ENCODE data around the gene ABHD5. TPM values are rescaled to one million over a fixed set of nuclear protein-coding genes. Genes with fewer than 3 reads are reported as not detected.
"Not testable (repeated sequence)": the region's sequence is repeated elsewhere in the genome, so short reads cannot be mapped to it uniquely, and the experiment has no call there.

Gene ABHD5
- 10 to 100 TPM; 13.0 to 13.9 TPM for total RNA-seq

- H3K27ac Mint-ChIP-seq, result peak within 1 kb of the TSS; percentile 92
- ChIA-PET POLR2A (no interaction called here), CTCF (interaction anchor here (0.7 to 1.3 kb wide), 3 partner anchors 180 to 362 kb away, joined by 3 read pairs; no protein-coding TSS in a partner anchor)
- H3K4me1 Mint-ChIP-seq, result peaks cover 34% of the 10 kb centered on the region
- H3K9me3 Mint-ChIP-seq, result no peaks in the 10 kb centered on the region
- H3K27me3 Mint-ChIP-seq, result peaks cover 8% of the 10 kb centered on the region
- DNase-seq, result peak; percentile 93
- peaks cover 4% of the 10 kb centered on the region for H3K36me3 Mint-ChIP-seq (ENCODE audit: low read depth)
- H3K4me3 Mint-ChIP-seq, result peak within 1 kb of the TSS; percentile 83
Observed at GRCh38 chr3:43690400-43691119, at the start of gene ABHD5. Gene ABHD5, plus strand, starts transcription at chr3:43690938. Its CDS starts 55 bp downstream, at chr3:43690993.

- POLR2A ChIA-PET, result no interaction called here
- peaks cover 14% of the 10 kb centered on the region for H3K27me3 Mint-ChIP-seq
- H3K4me3 Mint-ChIP-seq, result no peak overlapping the region
- H3K4me1 Mint-ChIP-seq, result peaks cover 7% of the 10 kb centered on the region
- H3K36me3 Mint-ChIP-seq (ENCODE audit: low read depth), result no peaks in the 10 kb centered on the region
- CTCF ChIA-PET, result no interaction called here
- no peaks in the 10 kb centered on the region for H3K9me3 Mint-ChIP-seq
- DNase-seq, result no peak
- no peak overlapping the region for H3K27ac Mint-ChIP-seq
Observed at GRCh38 chr3:43641306-43642114, 49.2 kb upstream of the ABHD5 start.

- CTCF ChIA-PET, result no interaction called here
- Mint-ChIP-seq H3K9me3 (no peaks in the 10 kb centered on the region), H3K4me3 (no peak overlapping the region)
Observed at GRCh38 chr3:43644443-43644842, 46.3 kb upstream of the ABHD5 start.

GRCh38 chr3:43647331-43648166 is 43.2 kb upstream of the ABHD5 start:
- Mint-ChIP-seq H3K27ac (no peak overlapping the region), H3K4me3 (no peak overlapping the region), H3K9me3 (no peaks in the 10 kb centered on the region), H3K27me3 (peaks cover 13% of the 10 kb centered on the region), H3K36me3 (ENCODE audit: low read depth) (no peaks in the 10 kb centered on the region), H3K4me1 (no peaks in the 10 kb centered on the region)
- CTCF ChIA-PET, result interaction anchor here (0.7 kb wide), 1 partner anchor 30 kb away, joined by 3 read pairs; no protein-coding TSS in a partner anchor
- no peak for DNase-seq
- POLR2A ChIA-PET, result no interaction called here

More at GRCh38 chr3:43644443-43644842, 46.3 kb upstream of the ABHD5 start:
- no peak for DNase-seq
- POLR2A ChIA-PET, result no interaction called here
- Mint-ChIP-seq H3K4me1 (no peaks in the 10 kb centered on the region), H3K27me3 (peaks cover 16% of the 10 kb centered on the region), H3K27ac (no peak overlapping the region), H3K36me3 (ENCODE audit: low read depth) (no peaks in the 10 kb centered on the region)

- POLR2A ChIA-PET, result no interaction called here
- DNase-seq, result no peak
- no peak overlapping the region for H3K4me3 Mint-ChIP-seq
- no peaks in the 10 kb centered on the region for H3K4me1 Mint-ChIP-seq
- CTCF ChIA-PET, result no interaction called here
- H3K9me3 Mint-ChIP-seq, result no peaks in the 10 kb centered on the region
- no peak overlapping the region for H3K27ac Mint-ChIP-seq
- H3K27me3 Mint-ChIP-seq, result peaks cover 10% of the 10 kb centered on the region
- no peaks in the 10 kb centered on the region for H3K36me3 Mint-ChIP-seq (ENCODE audit: low read depth)
Observed at GRCh38 chr3:43648957-43649356, 41.8 kb upstream of the ABHD5 start.

- CTCF ChIA-PET, result no interaction called here
- POLR2A ChIA-PET, result no interaction called here
Observed at GRCh38 chr3:43649365-43649968, 41.3 kb upstream of the ABHD5 start.

GRCh38 chr3:43650345-43650744 is 40.4 kb upstream of the ABHD5 start:
- H3K36me3 Mint-ChIP-seq (ENCODE audit: low read depth), result no peaks in the 10 kb centered on the region
- no peak for DNase-seq
- H3K4me1 Mint-ChIP-seq, result no peaks in the 10 kb centered on the region
- peaks cover 9% of the 10 kb centered on the region for H3K27me3 Mint-ChIP-seq
- ChIA-PET CTCF (no interaction called here), POLR2A (no interaction called here)
- no peak overlapping the region for H3K27ac Mint-ChIP-seq
- H3K4me3 Mint-ChIP-seq, result no peak overlapping the region
- no peaks in the 10 kb centered on the region for H3K9me3 Mint-ChIP-seq

More at GRCh38 chr3:43649365-43649968, 41.3 kb upstream of the ABHD5 start:
- no peak for DNase-seq
- Mint-ChIP-seq H3K4me1 (no peaks in the 10 kb centered on the region), H3K27me3 (peaks cover 9% of the 10 kb centered on the region), H3K27ac (no peak overlapping the region), H3K9me3 (no peaks in the 10 kb centered on the region), H3K36me3 (ENCODE audit: low read depth) (no peaks in the 10 kb centered on the region), H3K4me3 (no peak overlapping the region)

GRCh38 chr3:43656390-43656789 is 34.3 kb upstream of the ABHD5 start:
- H3K4me1 Mint-ChIP-seq; H3K27ac Mint-ChIP-seq; DNase-seq; CTCF ChIA-PET; POLR2A ChIA-PET; H3K27me3 Mint-ChIP-seq; H3K9me3 Mint-ChIP-seq; H3K4me3 Mint-ChIP-seq; H3K36me3 Mint-ChIP-seq (ENCODE audit: low read depth): not testable (repeated sequence)

GRCh38 chr3:43659250-43659880 is 31.4 kb upstream of the ABHD5 start:
- no peak for DNase-seq
- H3K27ac Mint-ChIP-seq, result no peak overlapping the region
- CTCF ChIA-PET, result no interaction called here
- H3K9me3 Mint-ChIP-seq, result peaks cover 4% of the 10 kb centered on the region
- H3K4me1 Mint-ChIP-seq, result no peaks in the 10 kb centered on the region
- H3K27me3 Mint-ChIP-seq, result peaks cover 19% of the 10 kb centered on the region
- H3K4me3 Mint-ChIP-seq, result no peak overlapping the region
- H3K36me3 Mint-ChIP-seq (ENCODE audit: low read depth), result no peaks in the 10 kb centered on the region
- POLR2A ChIA-PET, result interaction anchor here (0.6 kb wide), 1 partner anchor 29 kb away, joined by 5 read pairs; no protein-coding TSS in a partner anchor

GRCh38 chr3:43661376-43661775 is 29.4 kb upstream of the ABHD5 start:
- POLR2A ChIA-PET; H3K9me3 Mint-ChIP-seq; CTCF ChIA-PET; H3K27ac Mint-ChIP-seq; H3K4me3 Mint-ChIP-seq; DNase-seq; H3K36me3 Mint-ChIP-seq (ENCODE audit: low read depth); H3K4me1 Mint-ChIP-seq: not testable (repeated sequence)
- H3K27me3 Mint-ChIP-seq, result peaks cover 25% of the 10 kb centered on the region

- POLR2A ChIA-PET; CTCF ChIA-PET; H3K4me3 Mint-ChIP-seq; H3K27ac Mint-ChIP-seq; H3K36me3 Mint-ChIP-seq (ENCODE audit: low read depth); DNase-seq; H3K4me1 Mint-ChIP-seq; H3K9me3 Mint-ChIP-seq: not testable (repeated sequence)
- H3K27me3 Mint-ChIP-seq, result peaks cover 42% of the 10 kb centered on the region
Observed at GRCh38 chr3:43665011-43665410, 25.7 kb upstream of the ABHD5 start.
